Astrocyte of the cerebellum (primary cell): ENCODE measurements around the gene ATP13A5.

Source experiments
- DNase-seq: peaks from one replicate; pipeline ENCODE4 v3.0.0-alpha.2; 2011; ENCODE audit warnings: low read depth
- H3K4me3 ChIP-seq: 2 replicates; pipeline ENCODE4 v1.5.1; 2011; ENCODE audit warnings: mild to moderate bottlenecking, low read depth, low read length, moderate library complexity
- in situ Hi-C: cut with HindIII; loops from 2 replicates; pipeline ENCODE4 v1.10.0; 2017; ENCODE audit warnings: low sequenced_read_pairs
- TF ChIP-seq, protein P1 (sequence below): IDR thresholded peaks from 2 replicates; pipeline ENCODE4 v1.5.1; 2012; ENCODE audit warnings: low read length, low read depth, moderate library complexity, mild to moderate bottlenecking; ENCODE audit errors: missing control alignments

Gene ATP13A5

DNA sequence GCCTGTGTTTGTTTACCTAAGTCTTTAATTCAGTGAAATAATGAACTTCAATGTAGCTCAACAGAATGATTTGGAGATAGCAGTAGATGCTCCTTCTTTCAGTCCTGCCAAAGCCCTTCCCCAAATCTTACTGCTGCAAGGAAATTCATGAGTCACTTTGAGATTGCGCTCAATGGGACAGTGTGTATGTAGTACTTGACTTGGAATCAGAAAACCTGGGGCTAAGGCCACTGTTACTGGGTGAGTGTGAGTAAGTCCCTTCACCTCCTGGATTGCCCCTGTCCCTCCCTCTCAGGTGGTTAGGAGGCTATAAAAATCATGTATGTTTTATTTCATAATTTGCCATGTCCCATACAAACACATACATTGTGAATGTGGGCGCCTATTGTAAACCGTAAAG, 29.9 kb downstream of the ATP13A5 start:
- no peak overlapping the region for H3K4me3 ChIP-seq
- in situ Hi-C loops = no loop called here
- DNase-seq = no peak
- TF ChIP-seq, protein P1, sequence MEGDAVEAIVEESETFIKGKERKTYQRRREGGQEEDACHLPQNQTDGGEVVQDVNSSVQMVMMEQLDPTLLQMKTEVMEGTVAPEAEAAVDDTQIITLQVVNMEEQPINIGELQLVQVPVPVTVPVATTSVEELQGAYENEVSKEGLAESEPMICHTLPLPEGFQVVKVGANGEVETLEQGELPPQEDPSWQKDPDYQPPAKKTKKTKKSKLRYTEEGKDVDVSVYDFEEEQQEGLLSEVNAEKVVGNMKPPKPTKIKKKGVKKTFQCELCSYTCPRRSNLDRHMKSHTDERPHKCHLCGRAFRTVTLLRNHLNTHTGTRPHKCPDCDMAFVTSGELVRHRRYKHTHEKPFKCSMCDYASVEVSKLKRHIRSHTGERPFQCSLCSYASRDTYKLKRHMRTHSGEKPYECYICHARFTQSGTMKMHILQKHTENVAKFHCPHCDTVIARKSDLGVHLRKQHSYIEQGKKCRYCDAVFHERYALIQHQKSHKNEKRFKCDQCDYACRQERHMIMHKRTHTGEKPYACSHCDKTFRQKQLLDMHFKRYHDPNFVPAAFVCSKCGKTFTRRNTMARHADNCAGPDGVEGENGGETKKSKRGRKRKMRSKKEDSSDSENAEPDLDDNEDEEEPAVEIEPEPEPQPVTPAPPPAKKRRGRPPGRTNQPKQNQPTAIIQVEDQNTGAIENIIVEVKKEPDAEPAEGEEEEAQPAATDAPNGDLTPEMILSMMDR = no peak

DNA sequence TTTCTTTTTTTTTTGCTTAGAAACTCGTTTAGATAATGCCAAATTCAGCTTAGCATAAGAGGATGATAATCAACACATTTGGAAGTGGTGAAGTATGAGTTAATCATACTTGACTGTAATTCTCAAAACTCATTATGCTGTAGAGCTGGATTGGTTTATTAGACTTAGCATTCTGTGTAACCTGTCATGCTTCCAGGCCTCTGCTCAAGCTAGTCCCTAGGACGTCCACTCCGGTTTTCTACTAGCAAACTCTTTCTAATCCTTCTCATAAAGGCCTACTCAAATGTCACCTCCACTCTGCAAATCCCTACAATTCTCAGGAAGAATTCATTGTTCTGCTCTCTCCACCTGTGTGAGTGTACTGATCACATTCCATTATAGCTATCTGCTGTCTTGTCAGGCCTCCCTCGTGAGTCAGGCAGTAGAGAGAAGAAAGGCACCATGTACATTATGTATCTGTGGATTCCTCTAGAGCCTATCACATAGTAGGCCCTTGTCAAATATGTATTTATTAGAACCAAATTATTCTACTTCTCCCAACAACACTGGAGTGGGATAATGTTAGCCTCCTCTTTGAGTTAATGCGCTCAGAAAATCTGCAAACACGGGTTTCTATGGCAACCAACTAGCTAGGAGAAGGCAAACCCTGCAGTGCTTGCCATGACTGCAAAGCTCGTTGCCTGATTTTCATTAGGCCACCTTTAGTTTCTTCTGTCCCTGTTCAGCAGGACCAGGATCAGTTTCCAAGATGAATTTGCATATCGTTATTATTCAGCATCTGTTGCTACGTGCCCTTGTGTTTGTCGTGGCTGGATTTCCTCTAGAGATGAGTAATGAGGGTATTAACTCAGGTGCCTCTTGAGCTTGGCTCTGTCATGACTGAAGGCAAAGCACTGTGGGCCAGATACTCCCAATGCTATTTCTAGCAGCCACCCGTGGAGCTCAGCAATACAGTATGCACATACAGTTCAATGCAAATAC, 30.7 kb downstream of the ATP13A5 start:
- TF ChIP-seq, protein P1 = no peak
- DNase-seq = no peak
- in situ Hi-C loops = no loop called here
- no peak overlapping the region for H3K4me3 ChIP-seq

DNA sequence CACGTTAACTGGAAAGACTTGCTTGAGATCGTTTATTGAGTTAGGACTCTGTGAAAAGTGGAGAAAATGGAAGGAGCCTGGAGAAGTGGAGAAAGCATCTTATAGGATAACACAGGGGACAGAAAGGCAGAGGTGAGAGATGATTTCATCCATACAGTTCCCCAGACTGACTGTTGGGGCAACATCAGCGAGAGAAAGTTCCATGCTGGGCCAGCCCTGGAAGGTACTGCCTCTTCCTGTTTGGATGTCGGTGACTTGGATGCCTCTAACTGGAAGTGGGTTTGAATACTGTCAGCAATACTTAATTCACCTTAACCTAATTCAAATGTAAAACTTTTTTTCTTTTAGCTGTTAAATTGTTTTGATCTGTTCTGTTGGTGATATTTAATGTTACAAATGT, 32.3 kb downstream of the ATP13A5 start:
- in situ Hi-C loops = no loop called here
- TF ChIP-seq, protein P1 = no peak

DNA sequence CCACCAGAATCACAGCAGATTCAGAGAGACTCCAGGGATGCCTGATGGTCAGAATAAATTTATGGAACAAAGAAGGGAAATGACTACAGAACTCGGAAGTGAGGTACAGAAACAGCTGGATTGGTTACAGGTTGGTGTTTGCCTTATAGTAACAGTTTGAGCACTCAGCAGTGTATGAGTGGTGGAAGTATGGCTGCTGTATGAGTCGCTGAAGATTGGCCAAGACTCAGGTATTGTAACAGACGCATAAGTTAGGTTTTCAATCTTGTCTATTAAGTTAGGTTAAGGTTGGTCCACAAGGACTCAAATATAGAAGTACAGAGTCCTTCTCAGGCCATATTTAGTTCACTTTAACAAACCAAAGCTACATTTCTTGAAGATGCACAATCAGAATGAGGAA, 33.1 kb downstream of the ATP13A5 start:
- H3K4me3 ChIP-seq = no peak overlapping the region
- TF ChIP-seq, protein P1 = no peak
- DNase-seq = no peak
- in situ Hi-C loops = no loop called here

More for the DNA sequence above, 32.3 kb downstream of the ATP13A5 start:
- DNase-seq = no peak
- H3K4me3 ChIP-seq = no peak overlapping the region

DNA sequence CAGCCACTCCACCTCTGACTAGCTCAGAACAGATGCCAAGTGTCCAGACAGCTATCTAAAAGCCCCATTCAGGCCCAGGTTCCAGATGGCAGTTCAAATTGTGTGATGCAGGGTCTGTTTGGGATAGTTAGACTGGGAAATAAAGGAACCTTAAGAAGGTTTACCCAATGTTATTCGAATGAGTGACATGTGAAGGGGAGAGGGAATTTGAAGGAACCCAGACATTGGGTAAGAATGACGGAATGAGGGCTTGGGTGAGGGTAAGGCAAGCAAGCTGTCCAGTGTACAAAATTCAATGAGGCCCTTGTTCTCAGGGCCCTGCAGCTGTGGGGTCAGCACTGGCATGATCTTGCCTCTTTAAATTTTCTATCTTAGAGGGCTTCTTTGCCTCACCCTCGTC, 34.1 kb downstream of the ATP13A5 start:
- TF ChIP-seq, protein P1 = no peak

DNA sequence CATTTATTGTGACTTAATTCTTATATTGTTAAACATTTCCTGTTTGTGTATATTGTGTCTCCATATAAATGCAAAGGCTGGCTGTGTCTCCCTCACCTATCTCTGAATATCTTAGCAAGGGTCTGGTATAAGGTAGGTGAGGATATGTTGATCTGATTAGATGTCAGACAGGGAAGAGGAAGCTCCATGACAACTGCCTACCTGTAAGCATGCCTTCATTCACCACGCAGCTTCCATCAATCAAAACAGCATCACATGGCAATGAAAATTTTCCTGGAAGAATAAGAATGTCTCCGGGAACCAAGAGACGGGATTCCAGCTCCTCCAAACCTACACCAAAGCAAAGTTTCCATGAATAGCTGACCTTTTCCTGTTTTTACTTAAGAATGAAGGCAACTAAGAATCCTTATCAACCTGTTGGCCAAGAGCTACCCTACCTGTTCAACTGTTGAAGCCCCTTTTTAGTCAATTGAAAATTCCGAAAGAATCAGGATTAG, 34.8 kb downstream of the ATP13A5 start:
- in situ Hi-C loops = no loop called here
- TF ChIP-seq, protein P1 = no peak
- DNase-seq = no peak
- H3K4me3 ChIP-seq = no peak overlapping the region

More for the DNA sequence above, 34.1 kb downstream of the ATP13A5 start:
- H3K4me3 ChIP-seq = no peak overlapping the region
- DNase-seq = no peak
- in situ Hi-C loops = no loop called here
